Liver (tissue), 9 donors: Measurements from ENCODE around the gene DR1. TPM values are rescaled to one million over a fixed set of nuclear protein-coding genes. Genes with fewer than 3 reads are reported as not detected.

ENCODE experiments used
- DNase-seq: peaks from one replicate; pipeline ENCODE4 v3.0.0-alpha.2; 2017; ENCODE audit warnings: low spot score
- H3K27ac ChIP-seq, 2 donors: one replicate each; pipeline ENCODE4 v1.7.0; 2013; ENCODE audit warnings: inconsistent platforms in 2 of 2, low read length in 2 of 2, control low read depth in 1 of 2, low read depth in 1 of 2, mild to moderate bottlenecking in 1 of 2
- H3K27me3 ChIP-seq, 4 donors: one replicate each; pipeline versions ENCODE4 v1.6.1 to v1.7.0; 2013; ENCODE audit warnings: low read length in 3 of 4, inconsistent platforms in 1 of 4, mild to moderate bottlenecking in 1 of 4, moderate library complexity in 1 of 4; ENCODE audit not compliant: control insufficient read depth in 4 of 4, insufficient read depth in 4 of 4
- H3K36me3 ChIP-seq, 4 donors: one replicate each; pipeline versions ENCODE4 v1.6.1 to v1.7.0; 2013; ENCODE audit warnings: low read length in 3 of 4, mild to moderate bottlenecking in 3 of 4, low read depth in 1 of 4, moderate library complexity in 1 of 4; ENCODE audit not compliant: control insufficient read depth in 4 of 4, insufficient read depth in 3 of 4
- H3K4me1 ChIP-seq, 4 donors: one replicate each; pipeline versions ENCODE4 v1.6.1 to v1.7.0; 2013; ENCODE audit warnings: low read length in 3 of 4, mild to moderate bottlenecking in 3 of 4, moderate library complexity in 1 of 4; ENCODE audit not compliant: control insufficient read depth in 4 of 4, insufficient read depth in 4 of 4
- H3K4me3 ChIP-seq, 3 donors: one replicate each; pipeline versions ENCODE4 v1.6.1 to v1.7.0; 2013; ENCODE audit warnings: low read length in 3 of 3, control low read depth in 1 of 3, low read depth in 1 of 3, mild to moderate bottlenecking in 1 of 3
- H3K9ac ChIP-seq, 2 donors: one replicate each; pipeline ENCODE4 v1.7.0; 2013; ENCODE audit warnings: low read length in 2 of 2, mild to moderate bottlenecking in 2 of 2, moderate library complexity in 2 of 2, control low read depth in 1 of 2, low read depth in 1 of 2
- H3K9me3 ChIP-seq, 4 donors: one replicate each; pipeline versions ENCODE4 v1.6.1 to v1.7.0; 2013; ENCODE audit warnings: low read length in 3 of 4; ENCODE audit not compliant: control insufficient read depth in 4 of 4
- ATF3 ChIP-seq: IDR thresholded peaks from 2 replicates; pipeline ENCODE4 v1.6.1; 2016; ENCODE audit warnings: antibody characterized with exemption
- CTCF ChIP-seq: fragments of 150-350 bp; IDR thresholded peaks from 2 replicates; pipeline ENCODE4 v1.5.1; 2017; ENCODE audit warnings: improper control_type of control experiment, low read depth, low read length; ENCODE audit not compliant: missing input control
- EGR1 ChIP-seq, 2 donors: IDR thresholded peaks; 2 replicates each; pipeline ENCODE4 v1.6.1; 2016 to 2018; ENCODE audit warnings: antibody characterized with exemption in 2 of 2, low read depth in 2 of 2
- FOXA1 ChIP-seq: IDR thresholded peaks from 2 replicates; pipeline ENCODE4 v1.6.1; 2016; ENCODE audit warnings: antibody characterized with exemption
- FOXA2 ChIP-seq: IDR thresholded peaks from 2 replicates; pipeline ENCODE4 v1.6.1; 2016; ENCODE audit warnings: antibody characterized with exemption
- GABPA ChIP-seq, 2 donors: IDR thresholded peaks in 1 of 2; conservative IDR thresholded peaks in 1 of 2; 2 replicates each; pipeline ENCODE4 v1.6.1; 2016; ENCODE audit warnings: antibody characterized with exemption in 2 of 2, mild to moderate bottlenecking in 1 of 2, moderate library complexity in 1 of 2
- HNF4A ChIP-seq, 2 donors: conservative IDR thresholded peaks; 2 replicates each; pipeline ENCODE4 v1.6.1; 2016; ENCODE audit warnings: antibody characterized with exemption in 2 of 2, mild to moderate bottlenecking in 2 of 2
- HNF4G ChIP-seq: IDR thresholded peaks from 2 replicates; pipeline ENCODE4 v1.6.1; 2016; ENCODE audit warnings: antibody characterized with exemption
- JUND ChIP-seq, 2 donors: IDR thresholded peaks; 2 replicates each; pipeline ENCODE4 v1.6.1; 2016; ENCODE audit warnings: antibody characterized with exemption in 2 of 2
- MAX ChIP-seq: IDR thresholded peaks from 2 replicates; pipeline ENCODE4 v1.6.1; 2016; ENCODE audit warnings: antibody characterized with exemption
- NR2F2 ChIP-seq: IDR thresholded peaks from 2 replicates; pipeline ENCODE4 v1.6.1; 2016; ENCODE audit warnings: antibody characterized with exemption
- RAD21 ChIP-seq, 2 donors: IDR thresholded peaks; 2 replicates each; pipeline ENCODE4 v1.6.1; 2016; ENCODE audit warnings: antibody characterized with exemption in 2 of 2, mild to moderate bottlenecking in 2 of 2
- REST ChIP-seq: IDR thresholded peaks from 2 replicates; pipeline ENCODE4 v1.6.1; 2016; ENCODE audit warnings: antibody characterized with exemption, mild to moderate bottlenecking
- RXRA ChIP-seq, 2 donors: IDR thresholded peaks; 2 replicates each; pipeline ENCODE4 v1.6.1; 2017 to 2018; ENCODE audit warnings: antibody characterized with exemption in 2 of 2, mild to moderate bottlenecking in 1 of 2
- SP1 ChIP-seq: IDR thresholded peaks from 2 replicates; pipeline ENCODE4 v1.6.1; 2018; ENCODE audit warnings: antibody characterized with exemption, mild to moderate bottlenecking
- TAF1 ChIP-seq: conservative IDR thresholded peaks from 2 replicates; pipeline ENCODE4 v1.6.1; 2016; ENCODE audit warnings: antibody characterized with exemption, mild to moderate bottlenecking
- YY1 ChIP-seq: IDR thresholded peaks from 2 replicates; pipeline ENCODE4 v1.6.1; 2016; ENCODE audit warnings: antibody characterized with exemption, mild to moderate bottlenecking
- ZBTB33 ChIP-seq: IDR thresholded peaks from 2 replicates; pipeline ENCODE4 v1.6.1; 2016; ENCODE audit warnings: antibody characterized with exemption
- WGBS: extraction: QIAGEN DNeasy Blood & Tissue Kit; methylation state at CpG from one replicate; pipeline ENCODE4 v1.1.7; 2013; 5-methylcytosine and 5-hydroxymethylcytosine counted together
- polyA plus RNA-seq, 2 donors: library from polyadenylated mRNA; stranded (reverse) in 1 of 2; unstranded in 1 of 2; fragments of 200-250 nt in 1 of 2; fragments of >200 nt in 1 of 2; fragmentation: Nextera tagmentation in 1 of 2; extraction: Ambion mirVana in 1 of 2; gene quantifications; one replicate each; pipeline versions ENCODE4 v1.2.1 to v1.2.3, GENCODE V29; 2013 to 2015
- total RNA-seq, 2 donors: library from RNA; depleted of rRNA; stranded (reverse); fragments of >200 nt; gene quantifications; one replicate each; pipeline ENCODE4 v1.2.3, GENCODE V29; 2014
- donor health status: healthy.
- donor health status: healthy.
- donor health status: healthy.
- donor health status: healthy.
- donor health status: healthy.

The DR1 gene
- total and polyA plus RNA-seq, 4 donors, result 9.4 to 20.5 (median 12.2) TPM

GRCh38 chr1:93362237-93362636 lies 16.5 kb downstream of the DR1 start:
- no peaks in the 10 kb centered on the region for H3K27me3 ChIP-seq
- H3K9ac ChIP-seq, result no peak overlapping the region
- TF ChIP-seq MAX, result no peak
- no peak for TF ChIP-seq RAD21 (IDR thresholded peaks at IDR 0.05)
- TF ChIP-seq YY1, result no peak
- TF ChIP-seq TAF1, result no peak
- TF ChIP-seq ZBTB33, result no peak
- no peak for TF ChIP-seq HNF4A (conservative IDR thresholded peaks at IDR 0.05)
- H3K36me3 ChIP-seq, result peaks cover 1 to 12% (median 11%) of the 10 kb centered on the region in 4 donors
- H3K4me1 ChIP-seq, result no peaks in the 10 kb centered on the region
- H3K27ac ChIP-seq, result no peak overlapping the region
- no peak overlapping the region for H3K4me3 ChIP-seq
- DNase-seq, result no peak
- no peaks in the 10 kb centered on the region for H3K9me3 ChIP-seq
- 55% methylated on average over 3 of the region's 3 CpGs for WGBS

- Histone ChIP-seq H3K9me3 (no peaks in the 10 kb centered on the region), H3K4me3 (no peak overlapping the region), H3K4me1 (no peaks in the 10 kb centered on the region), H3K36me3 (peaks cover 0 to 5% (median 1%) of the 10 kb centered on the region in 4 donors), H3K27ac (no peak overlapping the region), H3K9ac (no peak overlapping the region), H3K27me3 (no peaks in the 10 kb centered on the region)
- no peak for DNase-seq
- 96% methylated on average over 2 of the region's 2 CpGs for WGBS
- TF ChIP-seq SP1, result no peak
- no peak for TF ChIP-seq CTCF
- TF ChIP-seq NR2F2, result no peak
- no peak for TF ChIP-seq YY1
- no peak for TF ChIP-seq HNF4A (conservative IDR thresholded peaks at IDR 0.05)
- TF ChIP-seq MAX, result no peak
- TF ChIP-seq JUND (IDR thresholded peaks at IDR 0.05), result no peak
- no peak for TF ChIP-seq FOXA1
- no peak for TF ChIP-seq ATF3
- no peak for TF ChIP-seq RAD21 (IDR thresholded peaks at IDR 0.05)
- no peak for TF ChIP-seq ZBTB33
- no peak for TF ChIP-seq GABPA (IDR thresholded peaks at IDR 0.05 in 1 of 2, conservative IDR thresholded peaks at IDR 0.05 in 1 of 2)
- TF ChIP-seq RXRA (IDR thresholded peaks at IDR 0.05), result no peak
- TF ChIP-seq REST, result no peak
- no peak for TF ChIP-seq FOXA2
- no peak for TF ChIP-seq TAF1
- no peak for TF ChIP-seq EGR1 (IDR thresholded peaks at IDR 0.05; ENCODE audit: low read depth in 2 of 2)
- no peak for TF ChIP-seq HNF4G
Observed at GRCh38 chr1:93365813-93366212, 20.1 kb downstream of the DR1 start.
